ENCODE measurements around the gene HOXB6. TPM values are rescaled to one million over a fixed set of nuclear protein-coding genes. Genes with fewer than 3 reads are reported as not detected.

HOXB6 gene
- polyA plus RNA-seq, 1 donor from 2014 or later: not detected

Other genes starting within 250 kb of the HOXB6 start
- gene SKAP1, start 174.8 kb downstream of the HOXB6 start, polyA plus RNA-seq: 11.5 TPM
- gene HOXB1, start 74.0 kb downstream of the HOXB6 start, polyA plus RNA-seq: not detected
- 0.94 TPM for gene HOXB2, start 59.9 kb downstream of the HOXB6 start, polyA plus RNA-seq
- 0.14 TPM for gene HOXB4, start 26.6 kb downstream of the HOXB6 start, polyA plus RNA-seq
- 0.34 TPM for gene HOXB3, start 14.7 kb downstream of the HOXB6 start, polyA plus RNA-seq
- not detected for gene HOXB5, start 11.2 kb downstream of the HOXB6 start, polyA plus RNA-seq
- not detected for gene HOXB7, start 6.0 kb upstream of the HOXB6 start, polyA plus RNA-seq
- gene HOXB8, start 10.3 kb upstream of the HOXB6 start, polyA plus RNA-seq: not detected
- not detected for gene HOXB9, start 21.4 kb upstream of the HOXB6 start, polyA plus RNA-seq
- not detected for gene PRAC1, start 117.5 kb upstream of the HOXB6 start, polyA plus RNA-seq
- gene PRAC2, start 118.2 kb upstream of the HOXB6 start, polyA plus RNA-seq: not detected
- gene HOXB13, start 123.8 kb upstream of the HOXB6 start, polyA plus RNA-seq: not detected
- not detected for gene TTLL6, start 212.2 kb upstream of the HOXB6 start, polyA plus RNA-seq
- gene CALCOCO2, start 226.0 kb upstream of the HOXB6 start, polyA plus RNA-seq: 138 TPM

Measured in IgD-negative memory B cell (primary cell).